Small intestine (tissue), 7 donors: ENCODE measurements around the gene GALE. TPM values are rescaled to one million over a fixed set of nuclear protein-coding genes. Genes with fewer than 3 reads are reported as not detected.
"Not testable (repeated sequence)": the region's sequence is repeated elsewhere in the genome, so short reads cannot be mapped to it uniquely, and the experiment has no call there.

Source experiments
- DNase-seq, 2 donors: peaks; one replicate each; pipeline versions ENCODE4 v3.0.0 to v3.0.0-alpha.2; 2013
- FAIRE-seq: peaks from 2 replicates; lab custom pipeline; 2012; peaks lifted over from hg19 to GRCh38; lab: Jason Lieb, UNC
- H3K27ac ChIP-seq, 3 donors: one replicate each; pipeline ENCODE4 v1.5.1; 2013; ENCODE audit warnings: low read length in 2 of 3, mild to moderate bottlenecking in 2 of 3, control low read depth in 1 of 3, inconsistent platforms in 1 of 3, low read depth in 1 of 3, moderate library complexity in 1 of 3
- H3K27me3 ChIP-seq, 3 donors: one replicate each; pipeline ENCODE4 v1.6.1; 2013; ENCODE audit warnings: low read length in 3 of 3, inconsistent platforms in 1 of 3; ENCODE audit not compliant: control insufficient read depth in 3 of 3, insufficient read depth in 3 of 3
- H3K36me3 ChIP-seq, 3 donors: one replicate each; pipeline ENCODE4 v1.6.1; 2013; ENCODE audit warnings: low read length in 3 of 3, inconsistent platforms in 1 of 3, low read depth in 1 of 3, mild to moderate bottlenecking in 1 of 3, moderate library complexity in 1 of 3; ENCODE audit not compliant: control insufficient read depth in 3 of 3, insufficient read depth in 2 of 3
- H3K4me1 ChIP-seq, 3 donors: one replicate each; pipeline ENCODE4 v1.6.1; 2013; ENCODE audit warnings: low read length in 2 of 3, inconsistent platforms in 1 of 3, low read depth in 1 of 3, mild to moderate bottlenecking in 1 of 3, moderate library complexity in 1 of 3; ENCODE audit not compliant: control insufficient read depth in 3 of 3, insufficient read depth in 2 of 3
- H3K4me3 ChIP-seq, 3 donors: one replicate each; pipeline ENCODE4 v1.5.1; 2013; ENCODE audit warnings: low read length in 3 of 3, control low read depth in 1 of 3, inconsistent platforms in 1 of 3, low read depth in 1 of 3, mild to moderate bottlenecking in 1 of 3, moderate library complexity in 1 of 3
- H3K9me3 ChIP-seq, 2 donors: one replicate each; pipeline ENCODE4 v1.6.1; 2013; ENCODE audit warnings: low read depth in 1 of 2, low read length in 1 of 2; ENCODE audit not compliant: control insufficient read depth in 2 of 2, insufficient read depth in 1 of 2
- WGBS, 3 donors: extraction: QIAGEN DNeasy Blood & Tissue Kit; methylation state at CpG; one replicate each; pipeline ENCODE4 v1.1.7; 2013; 5-methylcytosine and 5-hydroxymethylcytosine counted together
- polyA plus RNA-seq, 4 donors: library from polyadenylated mRNA; stranded (reverse) in 3 of 4; unstranded in 1 of 4; fragments of 200-250 nt in 3 of 4; fragments of 120-200 nt in 1 of 4; gene quantifications; one replicate each; pipeline versions ENCODE4 v1.2.1 to v1.2.3, GENCODE V29; 2013
- donor health status: healthy with polysubstance abuse.
- donor health status: control.
- donor health status: control.
- donor health status: Bipolar disorder and iron deficiency.
- donor health status: healthy.

Gene GALE
- polyA plus RNA-seq, 4 donors, result 76.6 to 289 (median 198) TPM

GRCh38 chr1:23806280-23806679, 5.7 kb upstream of the GALE start:
- no peak overlapping the region for H3K4me3 ChIP-seq
- DNase-seq (no peak), FAIRE-seq (no peak)
- H3K36me3 ChIP-seq, result peaks cover 0 to 76% (median 2%) of the 10 kb centered on the region in 3 donors
- no peaks in the 10 kb centered on the region for H3K27me3 ChIP-seq
- no peak overlapping the region for H3K27ac ChIP-seq
- 72 to 84% (median 83%) methylated on average over 6 of the region's 6 CpGs for WGBS, 3 donors
- peaks cover 0 to 37% (median 0%) of the 10 kb centered on the region in 3 donors for H3K4me1 ChIP-seq
- H3K9me3 ChIP-seq, result no peaks in the 10 kb centered on the region

- Histone ChIP-seq H3K4me3 (no peak overlapping the region), H3K36me3 (peaks cover 0 to 65% (median 2%) of the 10 kb centered on the region in 3 donors), H3K4me1 (peaks cover 0 to 25% (median 0%) of the 10 kb centered on the region in 3 donors), H3K27ac (no peak overlapping the region), H3K27me3 (no peaks in the 10 kb centered on the region), H3K9me3 (no peaks in the 10 kb centered on the region)
- 86 to 93% (median 91%) methylated on average over 2 of the region's 2 CpGs for WGBS, 3 donors
- FAIRE-seq (no peak), DNase-seq (no peak)
These were observed 4.5 kb upstream of the GALE start for GRCh38 chr1:23805025-23805424.

GRCh38 chr1:23804183-23804835, 3.8 kb upstream of the GALE start:
- Histone ChIP-seq H3K4me1 (peaks cover 0 to 19% (median 0%) of the 10 kb centered on the region in 3 donors), H3K27ac (no peak overlapping the region), H3K36me3 (peaks cover 0 to 63% (median 2%) of the 10 kb centered on the region in 3 donors), H3K27me3 (no peaks in the 10 kb centered on the region), H3K4me3 (no peak overlapping the region), H3K9me3 (no peaks in the 10 kb centered on the region)
- FAIRE-seq (no peak), DNase-seq (no peak)
- 79 to 89% (median 87%) methylated on average over 7 of the region's 7 CpGs for WGBS, 3 donors

- FAIRE-seq (no peak), DNase-seq (no peak)
- Histone ChIP-seq H3K27ac (no peak overlapping the region), H3K4me1 (peaks cover 0 to 25% (median 0%) of the 10 kb centered on the region in 3 donors), H3K4me3 (no peak overlapping the region), H3K36me3 (peaks cover 0 to 70% (median 2%) of the 10 kb centered on the region in 3 donors), H3K9me3 (no peaks in the 10 kb centered on the region), H3K27me3 (no peaks in the 10 kb centered on the region)
- 93 to 98% (median 97%) methylated on average over 5 of the region's 5 CpGs for WGBS, 3 donors
These were observed 3.1 kb upstream of the GALE start for GRCh38 chr1:23803674-23804073.

GRCh38 chr1:23802809-23803342, 2.3 kb upstream of the GALE start:
- not testable (repeated sequence) for H3K27ac ChIP-seq, H3K27me3 ChIP-seq, H3K9me3 ChIP-seq, FAIRE-seq, H3K4me3 ChIP-seq, DNase-seq
- WGBS, 3 donors, result 95 to 97% (median 96%) methylated on average over 7 of the region's 7 CpGs
- peaks cover 0 to 30% (median 0%) of the 10 kb centered on the region in 3 donors for H3K4me1 ChIP-seq
- peaks cover 0 to 72% (median 0%) of the 10 kb centered on the region in 3 donors for H3K36me3 ChIP-seq

- Histone ChIP-seq H3K36me3 (peaks cover 0 to 72% (median 0%) of the 10 kb centered on the region in 3 donors), H3K9me3 (no peaks in the 10 kb centered on the region), H3K4me1 (peaks cover 0 to 38% (median 0%) of the 10 kb centered on the region in 3 donors), H3K27ac (peak overlapping the region in 1 of 3 donors; percentile 93), H3K27me3 (no peaks in the 10 kb centered on the region), H3K4me3 (no peak overlapping the region)
- DNase-seq (no peak), FAIRE-seq (no peak)
- 48 to 61% (median 55%) methylated on average over 10 of the region's 10 CpGs for WGBS, 3 donors
These were observed 1.3 kb upstream of the GALE start for GRCh38 chr1:23801876-23802275.

GRCh38 chr1:23801338-23801748, 789 bp upstream of the GALE start:
- FAIRE-seq (no peak), DNase-seq (peak; percentile 62 to 71)
- Histone ChIP-seq H3K4me1 (peaks cover 0 to 43% (median 0%) of the 10 kb centered on the region in 3 donors), H3K27me3 (no peaks in the 10 kb centered on the region), H3K36me3 (peaks cover 0 to 73% (median under 1%) of the 10 kb centered on the region in 3 donors), H3K4me3 (peak overlapping the region; percentile 70 to 80 (median 71)), H3K27ac (peak overlapping the region; percentile 80 to 94 (median 93)), H3K9me3 (no peaks in the 10 kb centered on the region)
- 8 to 24% (median 13%) methylated on average over 19 of the region's 19 CpGs for WGBS, 3 donors

GRCh38 chr1:23799570-23800399, 769 bp downstream of the GALE start:
- peak overlapping the region; percentile 95 to 100 (median 99) for H3K27ac ChIP-seq
- H3K9me3 ChIP-seq, result no peaks in the 10 kb centered on the region
- peaks cover 0 to 35% (median 0%) of the 10 kb centered on the region in 3 donors for H3K4me1 ChIP-seq
- no peaks in the 10 kb centered on the region for H3K27me3 ChIP-seq
- peaks cover 0 to 74% (median 9%) of the 10 kb centered on the region in 3 donors for H3K36me3 ChIP-seq
- DNase-seq (peak; percentile 93 to 95), FAIRE-seq (no peak)
- H3K4me3 ChIP-seq, result peak overlapping the region; percentile 70 to 72 (median 71)
- WGBS, 3 donors, result 0 to 2% (median 2%) methylated on average over 46 to 48 of the region's 48 CpGs
